WI38 (cell line): ENCODE data around the gene CHMP5.

Experiments
- H3K4me3 ChIP-seq: 2 replicates; pipeline ENCODE4 v1.5.1; 2011; ENCODE audit warnings: low read depth, mild to moderate bottlenecking, control low read depth, low read length
- TF ChIP-seq, protein P1 (sequence below): IDR thresholded peaks from 2 replicates; pipeline ENCODE4 v1.5.1; 2012; ENCODE audit warnings: low read depth, mild to moderate bottlenecking, control low read depth, low read length

Gene CHMP5

DNA sequence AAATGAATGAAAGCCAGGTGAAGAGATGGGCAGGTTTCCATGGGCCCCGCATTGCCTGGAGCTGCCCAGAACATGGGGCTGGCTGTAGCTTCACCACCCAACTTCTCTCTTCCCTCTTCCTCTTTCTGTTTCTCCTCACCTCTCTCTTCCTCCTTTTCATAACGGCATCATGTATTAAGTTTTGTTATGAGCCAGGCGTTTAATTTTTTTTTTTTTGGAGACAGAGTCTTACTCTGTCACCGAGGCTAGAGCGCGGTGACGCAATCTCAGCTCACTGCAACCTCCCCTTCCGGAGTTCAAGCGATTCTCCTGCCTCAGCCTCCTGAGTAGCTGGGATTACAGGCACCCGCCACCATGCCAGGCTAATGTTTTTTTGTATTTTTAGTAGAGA, 37.8 kb upstream of the CHMP5 start:
- no peak overlapping the region for H3K4me3 ChIP-seq
- TF ChIP-seq, protein P1, sequence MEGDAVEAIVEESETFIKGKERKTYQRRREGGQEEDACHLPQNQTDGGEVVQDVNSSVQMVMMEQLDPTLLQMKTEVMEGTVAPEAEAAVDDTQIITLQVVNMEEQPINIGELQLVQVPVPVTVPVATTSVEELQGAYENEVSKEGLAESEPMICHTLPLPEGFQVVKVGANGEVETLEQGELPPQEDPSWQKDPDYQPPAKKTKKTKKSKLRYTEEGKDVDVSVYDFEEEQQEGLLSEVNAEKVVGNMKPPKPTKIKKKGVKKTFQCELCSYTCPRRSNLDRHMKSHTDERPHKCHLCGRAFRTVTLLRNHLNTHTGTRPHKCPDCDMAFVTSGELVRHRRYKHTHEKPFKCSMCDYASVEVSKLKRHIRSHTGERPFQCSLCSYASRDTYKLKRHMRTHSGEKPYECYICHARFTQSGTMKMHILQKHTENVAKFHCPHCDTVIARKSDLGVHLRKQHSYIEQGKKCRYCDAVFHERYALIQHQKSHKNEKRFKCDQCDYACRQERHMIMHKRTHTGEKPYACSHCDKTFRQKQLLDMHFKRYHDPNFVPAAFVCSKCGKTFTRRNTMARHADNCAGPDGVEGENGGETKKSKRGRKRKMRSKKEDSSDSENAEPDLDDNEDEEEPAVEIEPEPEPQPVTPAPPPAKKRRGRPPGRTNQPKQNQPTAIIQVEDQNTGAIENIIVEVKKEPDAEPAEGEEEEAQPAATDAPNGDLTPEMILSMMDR, result no peak

DNA sequence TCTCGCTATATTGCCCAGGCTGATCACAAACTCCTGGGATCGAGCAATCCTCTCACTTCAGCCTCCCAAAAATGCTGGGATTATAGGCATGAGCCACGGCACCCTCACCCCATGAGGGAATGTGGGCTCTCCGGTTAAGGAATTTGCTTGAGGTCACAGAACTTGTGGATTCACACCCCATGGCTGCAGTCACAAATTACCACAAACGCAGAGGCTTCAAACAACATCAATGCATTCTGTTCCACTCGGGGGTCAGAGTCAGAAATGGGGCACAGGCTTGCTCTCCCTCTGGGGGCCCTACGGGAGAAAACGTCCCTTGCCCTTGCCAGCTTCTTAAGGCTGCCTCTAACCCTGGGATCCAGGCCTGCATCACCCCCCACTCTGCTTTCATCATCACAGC, 37.1 kb upstream of the CHMP5 start:
- TF ChIP-seq, protein P1, result no peak
- H3K4me3 ChIP-seq, result no peak overlapping the region

DNA sequence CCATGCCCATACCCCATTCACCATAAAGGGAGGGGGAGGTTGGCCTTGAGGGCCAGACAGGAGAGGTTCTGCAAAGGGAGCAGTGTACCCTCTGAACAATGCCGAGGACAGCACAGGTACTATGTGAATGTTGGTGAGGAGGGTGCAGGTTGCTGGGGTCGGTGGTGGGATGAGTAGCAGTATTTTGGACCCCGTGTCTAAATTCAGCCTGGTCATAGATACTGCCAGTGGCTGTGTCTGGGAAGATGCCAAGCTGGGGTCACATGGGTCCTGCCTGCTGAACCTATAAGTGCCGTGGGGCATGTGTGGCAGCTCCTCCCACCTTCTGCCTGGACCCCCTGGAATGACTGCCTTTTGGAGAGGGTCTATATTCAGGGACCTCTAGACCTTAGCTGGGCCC, 36.2 kb upstream of the CHMP5 start:
- no peak overlapping the region for H3K4me3 ChIP-seq
- TF ChIP-seq, protein P1, result no peak

- TF ChIP-seq, protein P1, result no peak
- H3K4me3 ChIP-seq, result no peak overlapping the region
Observed at GRCh38 chr9:33229359-33230114, 35.3 kb upstream of the CHMP5 start.

DNA sequence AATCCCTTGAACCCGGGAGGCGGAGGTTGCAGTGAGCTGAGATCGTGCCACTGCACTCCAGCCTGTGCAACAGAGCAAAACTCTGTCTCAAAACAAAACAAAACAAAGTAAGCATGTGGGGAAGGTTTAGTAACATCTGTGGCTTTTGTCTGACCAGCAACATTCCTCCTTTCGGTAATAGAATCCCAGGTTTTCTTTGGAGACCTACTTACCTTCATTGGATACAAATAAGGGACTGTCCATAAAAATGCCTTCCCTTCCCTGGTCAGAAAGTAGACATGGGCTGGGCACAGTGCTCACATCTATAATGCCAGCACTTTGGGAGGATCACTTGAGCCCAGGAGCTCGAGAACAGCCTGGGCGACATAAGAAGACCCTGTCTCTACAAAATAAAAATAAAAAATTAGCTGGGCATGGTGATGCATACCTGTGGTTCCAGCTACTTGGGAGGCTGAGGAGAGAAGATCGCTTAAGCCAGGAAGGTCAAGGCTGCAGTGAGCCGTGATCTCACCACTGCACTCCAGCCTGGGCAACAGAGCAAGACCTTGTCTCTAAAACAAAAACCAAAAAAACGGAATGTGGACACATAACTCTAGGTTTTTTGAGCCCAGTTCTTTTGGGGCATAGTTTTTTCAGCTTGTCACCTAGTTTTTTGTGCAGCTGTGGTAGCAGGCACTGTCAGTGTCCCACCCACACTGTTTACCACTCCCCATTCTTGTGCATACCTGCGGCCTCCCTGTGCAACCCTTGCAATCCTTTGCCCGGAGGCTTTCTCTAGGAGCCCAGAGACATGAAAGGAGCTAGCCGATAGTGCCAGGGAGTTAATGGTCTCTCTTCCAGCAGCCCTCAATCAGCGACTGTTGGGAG, 33.9 kb upstream of the CHMP5 start:
- H3K4me3 ChIP-seq, result no peak overlapping the region
- TF ChIP-seq, protein P1, result no peak

- no peak overlapping the region for H3K4me3 ChIP-seq
- TF ChIP-seq, protein P1, result no peak
Observed at GRCh38 chr9:33231623-33231942, 33.3 kb upstream of the CHMP5 start.

GRCh38 chr9:33232815-33233214, 32.0 kb upstream of the CHMP5 start:
- TF ChIP-seq, protein P1, result no peak
- H3K4me3 ChIP-seq, result no peak overlapping the region
